Spleen (tissue), 7 donors: ENCODE measurements around the gene KLHL33.

Experiments used
- POLR2AphosphoS5 ChIP-seq, 3 donors: sonication (generic); formaldehyde crosslinking; IDR thresholded peaks; one replicate each; pipeline ENCODE4 v1.5.1; 2017; ENCODE audit warnings: antibody characterized with exemption in 3 of 3
- TF ChIP-seq, protein P1 (sequence below), 11 experiments: fragments of 200-600 bp in 7 of 11; fragments of 450-650 bp in 4 of 11; sonication (generic) in 4 of 11; IDR thresholded peaks in 8 of 11; conservative IDR thresholded peaks in 3 of 11; 1 replicate in 7 of 11; 2 replicates in 4 of 11; pipeline versions ENCODE4 v1.4.0 to v1.8.0; 2016 to 2021; ENCODE audit warnings: antibody characterized with exemption in 11 of 11, inconsistent platforms in 4 of 11, mild to moderate bottlenecking in 1 of 11
- donor health status: DM: no; HTN: no; CAD: no; lungs with moderate emphysema.
- donor health status: DM: no; HTN: no; CAD: no.
- donor health status: DM: no; HTN: no; CAD: no.

DNA sequence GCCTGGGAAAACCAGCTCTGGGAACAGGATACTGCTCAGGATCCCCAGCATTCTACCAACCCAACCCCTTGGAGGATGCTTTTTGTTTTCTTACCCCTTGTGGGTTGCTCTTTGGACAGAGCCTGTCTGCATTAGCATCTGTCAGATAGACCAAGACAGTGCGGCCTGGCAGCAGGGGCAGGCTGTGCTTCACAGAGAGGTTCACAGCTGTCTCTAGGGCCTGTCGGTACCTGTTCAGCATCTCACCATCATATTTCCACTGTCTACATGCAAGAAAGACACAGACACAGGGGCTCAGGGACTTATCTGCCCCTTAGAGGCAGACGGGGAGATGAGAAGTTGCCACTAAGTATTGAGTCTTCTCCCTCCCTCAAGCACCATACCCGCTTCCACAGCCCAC, 44.5 kb downstream of the KLHL33 start:
- TF ChIP-seq POLR2AphosphoS5 (IDR thresholded peaks at IDR 0.05): no peak
- TF ChIP-seq, protein P1, sequence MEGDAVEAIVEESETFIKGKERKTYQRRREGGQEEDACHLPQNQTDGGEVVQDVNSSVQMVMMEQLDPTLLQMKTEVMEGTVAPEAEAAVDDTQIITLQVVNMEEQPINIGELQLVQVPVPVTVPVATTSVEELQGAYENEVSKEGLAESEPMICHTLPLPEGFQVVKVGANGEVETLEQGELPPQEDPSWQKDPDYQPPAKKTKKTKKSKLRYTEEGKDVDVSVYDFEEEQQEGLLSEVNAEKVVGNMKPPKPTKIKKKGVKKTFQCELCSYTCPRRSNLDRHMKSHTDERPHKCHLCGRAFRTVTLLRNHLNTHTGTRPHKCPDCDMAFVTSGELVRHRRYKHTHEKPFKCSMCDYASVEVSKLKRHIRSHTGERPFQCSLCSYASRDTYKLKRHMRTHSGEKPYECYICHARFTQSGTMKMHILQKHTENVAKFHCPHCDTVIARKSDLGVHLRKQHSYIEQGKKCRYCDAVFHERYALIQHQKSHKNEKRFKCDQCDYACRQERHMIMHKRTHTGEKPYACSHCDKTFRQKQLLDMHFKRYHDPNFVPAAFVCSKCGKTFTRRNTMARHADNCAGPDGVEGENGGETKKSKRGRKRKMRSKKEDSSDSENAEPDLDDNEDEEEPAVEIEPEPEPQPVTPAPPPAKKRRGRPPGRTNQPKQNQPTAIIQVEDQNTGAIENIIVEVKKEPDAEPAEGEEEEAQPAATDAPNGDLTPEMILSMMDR (IDR thresholded peaks at IDR 0.05 in 8 of 11, conservative IDR thresholded peaks at IDR 0.05 in 3 of 11): no peak
